Type B pancreatic cell (in vitro differentiated cells): ENCODE data around the gene FCER1G. TPM values are rescaled to one million over a fixed set of nuclear protein-coding genes. Genes with fewer than 3 reads are reported as not detected.

Experiments used
- DNase-seq: peaks from one replicate; pipeline ENCODE4 v3.0.0; 2021; ENCODE audit warnings: mixed read lengths; ENCODE audit not compliant: unreplicated experiment; ENCODE audit errors: extremely low spot score
- H3K27ac Mint-ChIP-seq: 2 replicates; pipeline ENCODE4 v1.8.0; 2021; ENCODE audit warnings: mild to moderate bottlenecking, mixed read lengths
- H3K27me3 Mint-ChIP-seq: 2 replicates; pipeline ENCODE4 v1.8.0; 2021; ENCODE audit warnings: mixed read lengths
- H3K36me3 Mint-ChIP-seq: 2 replicates; pipeline ENCODE4 v1.8.0; 2021; ENCODE audit warnings: mixed read lengths
- H3K4me1 Mint-ChIP-seq: one replicate; pipeline ENCODE4 v1.8.0; 2021; ENCODE audit warnings: mixed read lengths; ENCODE audit not compliant: unreplicated experiment
- H3K4me3 Mint-ChIP-seq: 2 replicates; pipeline ENCODE4 v1.8.0; 2021; ENCODE audit warnings: mild to moderate bottlenecking, mixed read lengths
- H3K9me3 Mint-ChIP-seq: 2 replicates; pipeline ENCODE4 v1.8.0; 2021; ENCODE audit warnings: mixed read lengths
- total RNA-seq: library from RNA; stranded (reverse); gene quantifications from 2 replicates; pipeline ENCODE4 v1.2.1, GENCODE V29; 2021; ENCODE audit warnings: low replicate concordance
- TF ChIP-seq, protein P1 (sequence below): fragments of 200-600 bp; sonication (generic); conservative IDR thresholded peaks from 2 replicates; pipeline ENCODE4 v1.5.0; 2021; ENCODE audit warnings: antibody characterized with exemption, mild to moderate bottlenecking

Gene FCER1G
- total RNA-seq, 1 donor from 2014 or later, result 0.80 TPM

DNA sequence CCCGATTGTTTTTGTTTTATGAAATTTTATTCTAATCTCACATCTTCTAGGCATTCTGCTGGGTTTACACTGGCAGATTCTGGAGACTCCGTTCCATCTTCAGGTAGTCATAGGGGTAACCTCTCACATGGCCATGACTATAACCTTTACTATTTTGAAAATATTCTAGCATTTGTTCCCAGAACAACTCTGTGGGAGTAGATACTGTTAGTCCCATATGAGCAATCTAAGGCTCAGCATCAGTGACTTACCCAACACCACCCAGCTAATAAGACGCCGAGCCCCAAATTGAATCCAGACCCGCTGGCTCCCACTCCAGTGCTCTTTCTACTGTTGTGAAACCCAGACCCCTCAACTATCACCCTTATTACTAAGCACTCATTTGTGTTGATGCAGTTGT, 26.1 kb upstream of the FCER1G start:
- H3K4me3 Mint-ChIP-seq, result no peak overlapping the region
- H3K4me1 Mint-ChIP-seq, result peaks cover 5% of the 10 kb centered on the region
- TF ChIP-seq, protein P1, sequence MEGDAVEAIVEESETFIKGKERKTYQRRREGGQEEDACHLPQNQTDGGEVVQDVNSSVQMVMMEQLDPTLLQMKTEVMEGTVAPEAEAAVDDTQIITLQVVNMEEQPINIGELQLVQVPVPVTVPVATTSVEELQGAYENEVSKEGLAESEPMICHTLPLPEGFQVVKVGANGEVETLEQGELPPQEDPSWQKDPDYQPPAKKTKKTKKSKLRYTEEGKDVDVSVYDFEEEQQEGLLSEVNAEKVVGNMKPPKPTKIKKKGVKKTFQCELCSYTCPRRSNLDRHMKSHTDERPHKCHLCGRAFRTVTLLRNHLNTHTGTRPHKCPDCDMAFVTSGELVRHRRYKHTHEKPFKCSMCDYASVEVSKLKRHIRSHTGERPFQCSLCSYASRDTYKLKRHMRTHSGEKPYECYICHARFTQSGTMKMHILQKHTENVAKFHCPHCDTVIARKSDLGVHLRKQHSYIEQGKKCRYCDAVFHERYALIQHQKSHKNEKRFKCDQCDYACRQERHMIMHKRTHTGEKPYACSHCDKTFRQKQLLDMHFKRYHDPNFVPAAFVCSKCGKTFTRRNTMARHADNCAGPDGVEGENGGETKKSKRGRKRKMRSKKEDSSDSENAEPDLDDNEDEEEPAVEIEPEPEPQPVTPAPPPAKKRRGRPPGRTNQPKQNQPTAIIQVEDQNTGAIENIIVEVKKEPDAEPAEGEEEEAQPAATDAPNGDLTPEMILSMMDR, result no peak
- no peak overlapping the region for H3K27ac Mint-ChIP-seq
- DNase-seq, result no peak
- no peaks in the 10 kb centered on the region for H3K27me3 Mint-ChIP-seq
- no peaks in the 10 kb centered on the region for H3K9me3 Mint-ChIP-seq
- no peaks in the 10 kb centered on the region for H3K36me3 Mint-ChIP-seq

DNA sequence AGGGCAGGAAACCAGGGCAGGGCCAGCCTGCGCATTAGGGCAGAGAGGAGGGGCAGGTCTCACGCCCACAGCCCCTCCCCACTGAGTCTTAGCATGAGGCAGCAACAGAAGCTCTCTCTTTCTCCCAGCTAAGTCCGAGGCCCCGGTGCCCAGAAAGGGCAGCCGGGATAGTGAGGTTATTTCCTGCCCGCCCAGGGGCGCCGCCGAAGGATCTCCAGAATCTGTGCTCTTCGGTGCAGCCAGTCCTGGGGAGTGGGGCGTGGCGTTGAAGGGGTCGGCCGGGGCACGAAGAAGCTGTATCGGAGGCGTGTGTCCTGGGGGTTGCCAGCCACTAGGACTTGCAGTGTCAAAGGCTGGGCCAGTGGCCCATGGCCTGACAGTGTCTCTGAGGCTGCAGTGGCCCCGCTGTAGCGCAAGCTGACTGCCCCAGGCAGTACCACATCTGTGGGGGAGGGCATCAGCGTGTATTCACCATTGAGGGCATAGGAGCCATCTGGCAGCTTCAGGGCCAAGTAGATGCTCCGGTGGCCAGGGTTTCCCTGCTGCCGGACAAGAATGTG, 24.1 kb upstream of the FCER1G start:
- Mint-ChIP-seq H3K27me3 (no peaks in the 10 kb centered on the region), H3K4me3 (no peak overlapping the region), H3K36me3 (no peaks in the 10 kb centered on the region), H3K27ac (no peak overlapping the region), H3K4me1 (peaks cover 5% of the 10 kb centered on the region), H3K9me3 (no peaks in the 10 kb centered on the region)
- no peak for DNase-seq
- TF ChIP-seq, protein P1, result no peak

DNA sequence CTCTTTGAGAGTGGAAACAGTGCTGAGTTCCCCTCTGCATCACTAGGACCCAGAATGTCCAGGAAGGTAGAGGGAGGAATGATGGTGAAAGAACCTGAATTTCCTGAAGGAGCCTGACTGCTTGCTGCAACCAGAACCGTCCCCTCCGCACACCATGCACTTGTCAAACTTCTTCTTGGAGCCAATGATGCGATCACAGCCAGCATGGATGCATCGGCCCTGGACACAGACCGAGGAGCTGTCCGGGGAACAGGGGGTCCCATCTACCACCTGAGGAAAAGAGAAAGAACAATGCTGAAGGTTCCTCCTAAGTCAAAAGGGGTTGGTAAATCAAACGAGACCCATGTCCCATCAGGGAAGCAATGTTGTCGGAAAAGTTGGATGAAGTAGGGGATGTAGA, 23.1 kb upstream of the FCER1G start:
- no peak for DNase-seq
- H3K4me1 Mint-ChIP-seq, result peaks cover 6% of the 10 kb centered on the region
- TF ChIP-seq, protein P1, result no peak
- H3K4me3 Mint-ChIP-seq, result no peak overlapping the region
- no peaks in the 10 kb centered on the region for H3K9me3 Mint-ChIP-seq
- H3K36me3 Mint-ChIP-seq, result no peaks in the 10 kb centered on the region
- no peak overlapping the region for H3K27ac Mint-ChIP-seq
- H3K27me3 Mint-ChIP-seq, result no peaks in the 10 kb centered on the region

- Mint-ChIP-seq H3K4me3 (no peak overlapping the region), H3K27ac (peak overlapping the region; percentile 37), H3K27me3 (peaks cover 6% of the 10 kb centered on the region), H3K9me3 (no peaks in the 10 kb centered on the region), H3K36me3 (no peaks in the 10 kb centered on the region), H3K4me1 (peaks cover 14% of the 10 kb centered on the region)
- no peak for DNase-seq
- TF ChIP-seq, protein P1, result peak; percentile 95
Measured at GRCh38 chr1:161192476-161193465, 22.3 kb upstream of the FCER1G start.

DNA sequence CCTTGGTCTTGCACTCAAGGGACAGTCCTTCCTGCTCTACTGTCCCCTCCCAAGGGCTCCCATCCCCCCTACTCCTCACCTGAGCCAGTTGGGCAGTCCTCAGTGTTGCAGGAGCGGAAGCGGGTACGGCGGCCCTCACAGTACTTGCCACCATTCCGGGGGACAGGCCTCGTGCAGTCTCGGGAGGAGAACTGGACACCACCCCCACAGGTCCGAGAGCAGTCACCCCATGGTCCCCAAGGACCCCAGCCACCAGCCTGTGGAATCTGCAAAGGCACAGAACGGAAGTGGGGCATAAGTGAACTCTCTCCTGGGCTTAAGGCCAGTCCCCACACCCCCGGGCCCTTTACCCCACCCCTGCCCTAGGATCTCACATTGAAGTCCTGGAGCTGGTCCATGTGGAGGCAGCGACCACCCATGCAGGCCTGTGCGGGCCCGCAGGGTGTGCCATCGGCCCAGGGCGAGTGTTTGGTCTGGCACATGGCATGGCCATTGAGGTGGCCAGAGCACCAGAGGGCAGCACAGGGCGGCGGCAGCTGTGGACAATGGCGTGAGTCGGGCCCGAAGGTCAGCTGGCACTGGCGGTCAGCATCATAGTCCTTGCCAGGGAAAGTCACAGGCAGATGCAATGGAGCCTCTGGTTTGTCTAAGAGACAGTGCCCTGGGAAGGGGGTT, 21.4 kb upstream of the FCER1G start:
- DNase-seq, result no peak
- H3K27ac Mint-ChIP-seq, result no peak overlapping the region
- peaks cover 6% of the 10 kb centered on the region for H3K27me3 Mint-ChIP-seq
- H3K4me3 Mint-ChIP-seq, result no peak overlapping the region
- no peaks in the 10 kb centered on the region for H3K9me3 Mint-ChIP-seq
- TF ChIP-seq, protein P1, result no peak
- H3K4me1 Mint-ChIP-seq, result peaks cover 15% of the 10 kb centered on the region
- no peaks in the 10 kb centered on the region for H3K36me3 Mint-ChIP-seq
